GM23248 (cell line): Measurements from ENCODE around the gene TRPM2. TPM values are rescaled to one million over a fixed set of nuclear protein-coding genes. Genes with fewer than 3 reads are reported as not detected.

ENCODE experiments used
- DNase-seq: peaks from one replicate; pipeline ENCODE4 v3.0.0-alpha.2; 2015
- H2AFZ ChIP-seq: fragments of 200-600 bp; sonication (generic); 2 replicates; pipeline ENCODE4 v1.6.1; 2016; ENCODE audit warnings: antibody characterized with exemption
- H3F3A ChIP-seq: fragments of 200-600 bp; sonication (generic); 2 replicates; pipeline ENCODE4 v1.6.1; 2016; ENCODE audit warnings: mild to moderate bottlenecking, antibody characterized with exemption, mixed run types; ENCODE audit not compliant: insufficient read depth
- H3K27ac ChIP-seq: fragments of 200-600 bp; sonication (generic); 2 replicates; pipeline ENCODE4 v1.5.1; 2016; ENCODE audit warnings: mild to moderate bottlenecking
- H3K27me3 ChIP-seq: fragments of 200-600 bp; sonication (generic); replicated peaks from 2 replicates; pipeline ENCODE4 v1.6.1; 2016; ENCODE audit warnings: mild to moderate bottlenecking; ENCODE audit not compliant: insufficient read depth
- H3K36me3 ChIP-seq: fragments of 200-600 bp; sonication (generic); 2 replicates; pipeline ENCODE4 v1.6.1; 2016; ENCODE audit warnings: low read depth, mild to moderate bottlenecking
- H3K4me1 ChIP-seq: fragments of 200-600 bp; sonication (generic); 2 replicates; pipeline ENCODE4 v1.6.1; 2016; ENCODE audit warnings: mild to moderate bottlenecking; ENCODE audit not compliant: insufficient read depth
- H3K4me2 ChIP-seq: fragments of 200-600 bp; sonication (generic); one replicate; pipeline ENCODE4 v1.6.1; 2016; ENCODE audit warnings: mild to moderate bottlenecking; ENCODE audit not compliant: unreplicated experiment
- H3K4me3 ChIP-seq: fragments of 200-600 bp; sonication (generic); 2 replicates; pipeline ENCODE4 v1.5.1; 2016; ENCODE audit warnings: mild to moderate bottlenecking
- H3K79me2 ChIP-seq: fragments of 200-600 bp; sonication (generic); 2 replicates; pipeline ENCODE4 v1.6.1; 2016; ENCODE audit warnings: mild to moderate bottlenecking; ENCODE audit not compliant: insufficient read depth
- H3K9ac ChIP-seq: fragments of 200-600 bp; sonication (generic); 2 replicates; pipeline ENCODE4 v1.6.1; 2016; ENCODE audit warnings: mild to moderate bottlenecking
- H3K9me2 ChIP-seq: fragments of 200-600 bp; sonication (generic); 2 replicates; pipeline ENCODE4 v1.6.1; 2016; ENCODE audit warnings: mixed run types, mild to moderate bottlenecking, moderate library complexity; ENCODE audit not compliant: insufficient read depth
- H3K9me3 ChIP-seq: fragments of 200-600 bp; sonication (generic); one replicate; pipeline ENCODE4 v1.6.1; 2017; ENCODE audit warnings: low read depth
- H4K20me1 ChIP-seq: fragments of 200-600 bp; sonication (generic); 2 replicates; pipeline ENCODE4 v1.6.0; 2016; ENCODE audit not compliant: insufficient read depth
- EZH2 ChIP-seq: fragments of 200-600 bp; sonication (generic); IDR thresholded peaks from 2 replicates; pipeline ENCODE4 v1.6.1; 2018; ENCODE audit warnings: antibody characterized with exemption, mild to moderate bottlenecking; ENCODE audit not compliant: insufficient read depth, poor library complexity, severe bottlenecking
- EZH2phosphoT487 ChIP-seq: fragments of 200-600 bp; sonication (generic); IDR thresholded peaks from 2 replicates; pipeline ENCODE4 v1.6.1; 2018; ENCODE audit warnings: antibody characterized with exemption, moderate library complexity, mild to moderate bottlenecking, low read depth; ENCODE audit not compliant: insufficient read depth
- WGBS, 2 experiments: methylation state at CpG; one replicate each; pipeline ENCODE4 v1.1.6; 2015 to 2017; ENCODE audit warnings: low lambda C conversion rate in 2 of 2, low coverage in 1 of 2; ENCODE audit errors: missing lambda C conversion rate in 2 of 2; 5-methylcytosine and 5-hydroxymethylcytosine counted together
- in situ Hi-C: fragments of 300-500 bp; cut with MboI; formaldehyde crosslinking; loops from 2 replicates; pipeline ENCODE4 v1.15.0; 2020
- polyA plus RNA-seq: library from polyadenylated mRNA; unstranded; fragments of >200 nt; fragmentation: Nextera tagmentation; extraction: Ambion mirVana; gene quantifications from 2 replicates; pipeline ENCODE4 v1.2.1, GENCODE V29; 2016
- total RNA-seq: library from RNA; depleted of rRNA; stranded (reverse); fragments of >200 nt; shearing (Covaris generic); gene quantifications from 2 replicates; pipeline ENCODE4 v1.2.3, GENCODE V29; 2014

The TRPM2 gene
- total and polyA plus RNA-seq, 2 experiments from 2014 or later = 0.22 TPM; not detected in 1

- Histone ChIP-seq H3K9me3 (no peaks in the 10 kb centered on the region), H2AFZ (no peak overlapping the region), H3K36me3 (no peaks in the 10 kb centered on the region), H3K79me2 (no peaks in the 10 kb centered on the region), H3K9me2 (no peaks in the 10 kb centered on the region), H3K4me3 (no peak overlapping the region), H3K4me1 (no peaks in the 10 kb centered on the region), H3F3A (no peaks in the 10 kb centered on the region), H3K27me3 (no peaks in the 10 kb centered on the region; the same call in 1 of the 2 replicates), H3K4me2 (no peak overlapping the region), H3K9ac (no peak overlapping the region), H3K27ac (no peak overlapping the region), H4K20me1 (no peaks in the 10 kb centered on the region)
- in situ Hi-C loops = no loop called here
- TF ChIP-seq EZH2 = no peak
- WGBS, 2 experiments = 77% methylated on average over 14 to 15 of the region's 15 CpGs
- DNase-seq = no peak
These were observed 114.4 kb downstream of the TRPM2 start for GRCh38 chr21:44467859-44468195.

- Histone ChIP-seq H3K27me3 (no peaks in the 10 kb centered on the region; the same call in 1 of the 2 replicates), H3K79me2 (no peaks in the 10 kb centered on the region), H3K4me2 (no peak overlapping the region), H3K36me3 (no peaks in the 10 kb centered on the region), H3K4me3 (no peak overlapping the region), H3K9ac (no peak overlapping the region), H4K20me1 (no peaks in the 10 kb centered on the region), H2AFZ (no peak overlapping the region), H3K9me2 (no peaks in the 10 kb centered on the region), H3K4me1 (no peaks in the 10 kb centered on the region), H3K9me3 (no peaks in the 10 kb centered on the region), H3K27ac (no peak overlapping the region), H3F3A (no peaks in the 10 kb centered on the region)
- TF ChIP-seq EZH2phosphoT487 (no peak), EZH2 (no peak)
- DNase-seq = no peak
- in situ Hi-C loops = loop anchor here (10.0 kb wide), 1 partner anchor 57 kb away; no protein-coding TSS in a partner anchor
These were observed 117.9 kb downstream of the TRPM2 start for GRCh38 chr21:44471341-44471740.

GRCh38 chr21:44471996-44472395 is 118.6 kb downstream of the TRPM2 start:
- no peak overlapping the region for H2AFZ ChIP-seq
- H3K9me3 ChIP-seq = no peaks in the 10 kb centered on the region
- H3F3A ChIP-seq = no peaks in the 10 kb centered on the region
- H3K4me3 ChIP-seq = no peak overlapping the region
- H3K36me3 ChIP-seq = no peaks in the 10 kb centered on the region
- no peak overlapping the region for H3K27ac ChIP-seq
- H3K4me2 ChIP-seq = no peak overlapping the region
- H3K9me2 ChIP-seq = no peaks in the 10 kb centered on the region
- TF ChIP-seq EZH2 = no peak
- TF ChIP-seq EZH2phosphoT487 = no peak
- no peak for DNase-seq
- no peaks in the 10 kb centered on the region for H3K79me2 ChIP-seq
- no peaks in the 10 kb centered on the region for H3K4me1 ChIP-seq
- H4K20me1 ChIP-seq = no peaks in the 10 kb centered on the region
- in situ Hi-C loops = loop anchor here (10.0 kb wide), 1 partner anchor 57 kb away; no protein-coding TSS in a partner anchor
- H3K9ac ChIP-seq = no peak overlapping the region
- 39 to 47% methylated on average over 6 of the region's 6 CpGs for WGBS, 2 experiments
- no peaks in the 10 kb centered on the region; the same call in 1 of the 2 replicates for H3K27me3 ChIP-seq

- no peaks in the 10 kb centered on the region for H3K9me3 ChIP-seq
- no peaks in the 10 kb centered on the region; the same call in 1 of the 2 replicates for H3K27me3 ChIP-seq
- no peaks in the 10 kb centered on the region for H3F3A ChIP-seq
- no peak for TF ChIP-seq EZH2
- TF ChIP-seq EZH2phosphoT487 = no peak
- H3K27ac ChIP-seq = no peak overlapping the region
- H3K36me3 ChIP-seq = no peaks in the 10 kb centered on the region
- H3K79me2 ChIP-seq = no peaks in the 10 kb centered on the region
- no peaks in the 10 kb centered on the region for H3K9me2 ChIP-seq
- H3K4me1 ChIP-seq = no peaks in the 10 kb centered on the region
- H4K20me1 ChIP-seq = no peaks in the 10 kb centered on the region
- H3K4me2 ChIP-seq = no peak overlapping the region
- WGBS, 2 experiments = 69 to 70% methylated on average over 19 of the region's 19 CpGs
- DNase-seq = no peak
- in situ Hi-C loops = loop anchor here (10.0 kb wide), 1 partner anchor 59 kb away; no protein-coding TSS in a partner anchor
- no peak overlapping the region for H2AFZ ChIP-seq
- no peak overlapping the region for H3K4me3 ChIP-seq
- H3K9ac ChIP-seq = no peak overlapping the region
These were observed 120.6 kb downstream of the TRPM2 start for GRCh38 chr21:44473915-44474555.
